Activated naive CD8-positive, alpha-beta T cell (primary cell): ENCODE data around the gene MST1.

Experiments used
- H3K27ac Mint-ChIP-seq: one replicate; pipeline ENCODE4 v1.8.0; 2021; ENCODE audit warnings: mixed read lengths
- H3K27me3 Mint-ChIP-seq: one replicate; pipeline ENCODE4 v1.8.0; 2021; ENCODE audit warnings: mixed read lengths
- H3K36me3 Mint-ChIP-seq: one replicate; pipeline ENCODE4 v1.8.0; 2021; ENCODE audit warnings: mixed read lengths
- H3K4me1 Mint-ChIP-seq: one replicate; pipeline ENCODE4 v1.8.0; 2021; ENCODE audit warnings: low read depth, mixed read lengths
- H3K4me3 Mint-ChIP-seq: one replicate; pipeline ENCODE4 v1.8.0; 2021; ENCODE audit warnings: mild to moderate bottlenecking, mixed read lengths
- H3K9me3 Mint-ChIP-seq: one replicate; pipeline ENCODE4 v1.8.0; 2021; ENCODE audit warnings: low read depth, mixed read lengths

The MST1 gene

DNA sequence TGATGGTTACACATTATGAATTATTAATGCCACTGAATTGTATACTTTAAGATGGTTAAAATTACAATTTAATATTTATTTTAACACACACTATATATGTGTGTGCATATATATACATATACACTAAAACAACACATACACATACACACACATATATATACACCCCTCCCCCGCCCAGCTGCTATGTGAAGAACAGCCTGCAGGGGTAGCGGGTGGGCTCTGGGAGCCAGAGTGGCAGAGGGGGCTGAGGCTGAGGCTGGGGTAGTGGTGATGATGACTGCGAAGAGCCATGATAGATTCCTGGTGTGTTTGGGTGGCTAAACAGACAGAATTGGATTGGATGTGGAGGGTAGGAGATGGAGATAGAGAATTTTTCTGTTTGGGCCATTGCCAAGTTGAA lies 54.5 kb downstream of the MST1 start:
- Mint-ChIP-seq H3K4me1 (no peaks in the 10 kb centered on the region), H3K9me3 (no peaks in the 10 kb centered on the region), H3K36me3 (peaks cover 3% of the 10 kb centered on the region), H3K27me3 (no peaks in the 10 kb centered on the region), H3K4me3 (no peak overlapping the region), H3K27ac (no peak overlapping the region)
